BJ (cell line): Measurements from ENCODE around the gene IGSF21. TPM values are rescaled to one million over a fixed set of nuclear protein-coding genes. Genes with fewer than 3 reads are reported as not detected.

Source experiments
- CTCF ChIA-PET: fragments of 350-600 bp; formaldehyde crosslinking; extraction: SDS; loops from one replicate; lab custom pipeline; 2021; ENCODE audit warnings: antibody characterized with exemption, inconsistent platforms; lab: Yijun Ruan, JAX
- POLR2A ChIA-PET: fragments of 300-600 bp; sonication (Branson Sonifier 250); formaldehyde crosslinking; extraction: SDS; loops from one replicate; lab custom pipeline; 2021; ENCODE audit warnings: antibody characterized with exemption; lab: Charles Lee
- DNase-seq: peaks from one replicate; pipeline ENCODE4 v3.0.0-alpha.2; 2011; ENCODE audit warnings: low read depth
- H3K27me3 ChIP-seq: 2 replicates; pipeline ENCODE4 v1.6.0; 2011; ENCODE audit warnings: low read length; ENCODE audit not compliant: control insufficient read depth, insufficient read depth
- H3K36me3 ChIP-seq: 2 replicates; pipeline ENCODE4 v1.5.1; 2011; ENCODE audit warnings: low read length; ENCODE audit not compliant: control insufficient read depth, insufficient read depth
- H3K4me3 ChIP-seq: 2 replicates; pipeline ENCODE4 v1.5.1; 2011; ENCODE audit warnings: low read depth, mild to moderate bottlenecking, control low read depth, low read length
- CTCF ChIP-seq: IDR thresholded peaks from 2 replicates; pipeline ENCODE4 v1.5.1; 2011; ENCODE audit warnings: low read depth, mild to moderate bottlenecking, control low read depth, inconsistent platforms, low read length, moderate library complexity; ENCODE audit not compliant: insufficient read depth
- polyA plus RNA-seq: library from polyadenylated mRNA; depleted of rRNA; stranded (reverse); fragments of >200 nt; gene quantifications from 2 replicates; pipeline ENCODE4 v1.2.3, GENCODE V29; 2011

IGSF21 gene
- polyA plus RNA-seq, 1 experiment: not detected

DNA sequence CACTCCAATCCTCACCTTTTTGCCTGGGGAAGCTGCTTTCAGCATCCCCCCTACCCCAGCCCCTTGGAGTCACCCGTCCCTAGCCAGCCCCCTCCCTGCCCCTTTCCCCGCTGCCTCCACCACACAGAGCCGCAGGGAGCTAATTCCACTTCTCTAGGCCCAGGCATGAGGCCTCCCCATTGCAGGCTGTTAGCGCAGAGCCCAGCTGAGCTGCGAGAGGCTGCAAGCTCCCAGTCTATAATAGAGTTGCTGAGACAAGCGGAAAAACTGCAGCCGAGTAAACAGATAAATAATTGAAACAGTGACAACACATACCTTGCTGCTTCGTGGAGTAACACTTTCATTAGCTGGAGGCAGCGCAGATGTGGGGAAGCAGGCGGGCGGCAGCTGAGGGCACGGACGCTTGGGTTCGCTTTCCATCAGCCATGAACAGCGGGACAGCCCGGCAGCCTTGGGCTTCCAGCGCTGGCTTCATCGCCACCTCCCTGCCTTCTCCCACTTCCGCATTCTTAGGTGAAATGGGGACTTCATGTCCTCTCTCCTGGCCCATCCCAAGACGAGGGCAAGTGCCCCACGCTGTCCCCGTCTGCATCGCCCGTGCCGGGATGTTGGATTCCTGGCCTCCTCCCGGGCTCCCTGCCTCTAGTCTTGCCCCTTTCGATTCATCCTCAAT lies 183.3 kb downstream of the IGSF21 start:
- H3K36me3 ChIP-seq: no peaks in the 10 kb centered on the region
- no peaks in the 10 kb centered on the region for H3K27me3 ChIP-seq
- ChIA-PET CTCF (interaction anchor here (0.7 kb wide), 1 partner anchor 11 kb away, joined by 3 read pairs; no protein-coding TSS in a partner anchor), POLR2A (no interaction called here)
- DNase-seq: no peak
- no peak overlapping the region for H3K4me3 ChIP-seq
- no peak for TF ChIP-seq CTCF

- ChIA-PET CTCF (no interaction called here), POLR2A (no interaction called here)
- no peak for TF ChIP-seq CTCF
- H3K4me3 ChIP-seq: no peak overlapping the region
- H3K27me3 ChIP-seq: no peaks in the 10 kb centered on the region
- H3K36me3 ChIP-seq: no peaks in the 10 kb centered on the region
- no peak for DNase-seq
Observed at GRCh38 chr1:18292531-18292930, 184.9 kb downstream of the IGSF21 start.

DNA sequence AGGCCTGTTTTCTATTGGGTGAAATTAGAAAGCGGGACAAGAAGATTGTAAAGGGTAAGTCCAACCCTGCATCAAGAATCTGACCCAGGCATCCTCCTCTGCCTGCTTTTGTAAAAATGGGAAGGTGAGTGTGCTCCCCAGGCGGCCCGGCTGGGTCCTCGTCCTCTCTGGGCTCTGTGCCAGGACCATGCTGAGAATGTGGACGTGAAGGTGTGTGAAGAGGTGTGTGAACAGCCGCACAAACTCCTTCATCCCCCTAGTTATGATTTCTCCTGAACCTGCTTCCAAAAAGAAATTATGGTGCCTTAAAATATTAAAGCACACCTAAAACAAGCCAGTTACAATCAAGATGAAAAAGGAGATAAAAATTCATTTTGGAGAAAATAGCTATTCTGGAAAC lies 185.7 kb downstream of the IGSF21 start:
- no peaks in the 10 kb centered on the region for H3K27me3 ChIP-seq
- H3K36me3 ChIP-seq: no peaks in the 10 kb centered on the region
- H3K4me3 ChIP-seq: no peak overlapping the region
- POLR2A ChIA-PET: no interaction called here
- CTCF ChIA-PET: no interaction called here
- no peak for DNase-seq
- TF ChIP-seq CTCF: no peak

DNA sequence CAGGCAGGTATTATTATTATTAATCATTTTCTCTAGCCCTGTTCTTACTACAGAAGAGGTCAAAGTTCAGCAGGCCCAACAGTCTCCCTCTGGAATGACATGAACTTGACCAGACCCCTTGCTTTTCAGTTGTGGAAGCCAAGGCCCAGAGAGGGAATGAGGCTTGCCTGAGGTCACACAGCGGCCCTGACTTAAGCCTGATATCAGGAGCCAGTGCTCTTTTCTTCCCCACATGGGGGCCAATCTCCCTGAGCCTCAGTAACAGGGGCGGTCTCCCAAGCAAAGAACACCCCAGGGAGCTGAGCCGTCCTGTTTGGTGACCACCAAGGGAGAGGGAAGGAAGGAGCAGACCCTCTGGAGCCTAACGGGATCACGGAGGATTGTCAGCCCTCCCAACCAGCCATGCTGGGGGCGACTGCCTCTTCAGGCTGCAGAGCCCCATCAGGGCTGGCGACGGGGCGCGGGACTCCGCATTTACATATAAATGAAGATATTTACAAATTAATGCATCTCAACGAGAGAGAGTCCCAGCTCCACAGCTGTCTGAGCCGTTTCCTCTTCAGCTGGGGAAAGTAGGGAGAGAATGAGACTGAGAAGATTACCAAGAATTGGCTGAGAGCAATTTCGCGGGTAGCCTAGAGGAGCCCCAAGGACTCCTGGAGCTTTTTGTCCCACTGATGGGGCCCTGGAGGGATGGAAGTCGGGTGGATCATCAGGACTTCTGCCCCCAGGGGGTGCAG lies 187.0 kb downstream of the IGSF21 start:
- TF ChIP-seq CTCF: no peak
- no peak for DNase-seq
- CTCF ChIA-PET: no interaction called here
- Histone ChIP-seq H3K4me3 (no peak overlapping the region), H3K27me3 (no peaks in the 10 kb centered on the region), H3K36me3 (no peaks in the 10 kb centered on the region)
- POLR2A ChIA-PET: no interaction called here

DNA sequence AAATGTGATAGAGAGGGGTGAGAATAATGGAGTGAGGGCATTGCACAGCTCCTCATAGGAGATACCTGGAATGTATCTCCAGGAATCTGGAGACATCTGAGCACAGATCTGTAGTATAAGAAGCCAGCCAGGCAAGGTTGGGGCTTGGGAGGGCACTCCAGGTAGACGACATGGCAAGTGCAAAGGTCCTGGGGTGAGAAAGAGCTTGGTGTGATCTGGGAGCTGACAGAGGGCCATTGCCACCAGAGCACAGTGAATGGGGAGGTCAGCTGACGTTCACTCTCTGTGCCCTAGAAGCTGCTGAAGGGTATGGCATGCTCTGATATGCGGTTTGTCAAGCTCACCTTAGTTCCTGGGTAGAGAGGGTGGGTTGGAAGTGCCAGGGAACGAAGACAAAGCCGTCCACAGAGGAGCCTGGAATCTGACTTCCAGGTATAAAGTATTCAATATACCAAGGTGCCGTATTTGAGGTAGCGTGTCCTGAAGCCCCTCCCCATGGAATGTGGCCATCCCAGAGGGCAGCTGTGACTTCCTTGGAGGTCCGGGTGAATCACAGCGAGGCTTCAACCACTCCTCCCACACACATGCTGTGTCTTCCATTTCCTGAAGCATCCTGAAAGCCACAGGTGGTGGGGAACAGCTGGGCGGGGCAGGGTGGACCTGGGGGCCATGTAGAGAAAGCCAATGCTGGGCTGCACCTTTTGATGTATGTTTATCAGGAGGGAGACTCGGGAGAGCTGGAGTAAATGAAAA lies 190.5 kb downstream of the IGSF21 start:
- ChIA-PET CTCF (no interaction called here), POLR2A (no interaction called here)
- TF ChIP-seq CTCF: no peak
- H3K4me3 ChIP-seq: no peak overlapping the region
- no peaks in the 10 kb centered on the region for H3K36me3 ChIP-seq
- no peaks in the 10 kb centered on the region for H3K27me3 ChIP-seq
- no peak for DNase-seq
